HG03439 (cell line): ENCODE results near the gene TGFBR3.
A peak's percentile ranks its signal among the peaks of the same experiment; 100 is the strongest.
"Not testable (repeated sequence)": the region's sequence is repeated elsewhere in the genome, so short reads cannot be mapped to it uniquely, and the experiment has no call there.

Source experiments
- ATAC-seq: cut with Tn5 transposase; IDR thresholded peaks from one replicate; pipeline ENCODE4 v1.9.1; 2021; ENCODE audit warnings: mild to moderate bottlenecking, moderate library complexity; ENCODE audit not compliant: unreplicated experiment

Gene TGFBR3

GRCh38 chr1:91884459-91885212, 1.3 kb downstream of the TGFBR3 start:
- no peak for ATAC-seq

- no peak for ATAC-seq
Observed at GRCh38 chr1:91883470-91883869, 2.5 kb downstream of the TGFBR3 start.

GRCh38 chr1:91881280-91881679, 4.7 kb downstream of the TGFBR3 start:
- no peak for ATAC-seq

GRCh38 chr1:91879733-91880132, 6.2 kb downstream of the TGFBR3 start:
- no peak for ATAC-seq

- ATAC-seq: peak; percentile 47
Observed at GRCh38 chr1:91877574-91878208, 8.3 kb downstream of the TGFBR3 start.

- ATAC-seq: no peak
Observed at GRCh38 chr1:91876781-91877573, 9.0 kb downstream of the TGFBR3 start.

GRCh38 chr1:91876040-91876470, 9.9 kb downstream of the TGFBR3 start:
- ATAC-seq: peak; percentile 87

- ATAC-seq: no peak
Observed at GRCh38 chr1:91874167-91874566, 11.8 kb downstream of the TGFBR3 start.

GRCh38 chr1:91872559-91873081, 13.3 kb downstream of the TGFBR3 start:
- no peak for ATAC-seq

- no peak for ATAC-seq
Observed at GRCh38 chr1:91872000-91872399, 14.0 kb downstream of the TGFBR3 start.

- ATAC-seq: no peak
Observed at GRCh38 chr1:91870322-91870721, 15.6 kb downstream of the TGFBR3 start.

- ATAC-seq: no peak
Observed at GRCh38 chr1:91866425-91866824, 19.5 kb downstream of the TGFBR3 start.

- ATAC-seq: no peak
Observed at GRCh38 chr1:91864017-91864700, 21.8 kb downstream of the TGFBR3 start.

- no peak for ATAC-seq
Observed at GRCh38 chr1:91863498-91863897, 22.5 kb downstream of the TGFBR3 start.

GRCh38 chr1:91862120-91862519, 23.8 kb downstream of the TGFBR3 start:
- ATAC-seq: no peak

- ATAC-seq: no peak
Observed at GRCh38 chr1:91857557-91858239, 28.3 kb downstream of the TGFBR3 start.

GRCh38 chr1:91856996-91857395, 29.0 kb downstream of the TGFBR3 start:
- no peak for ATAC-seq

- no peak for ATAC-seq
Observed at GRCh38 chr1:91854852-91855534, 31.0 kb downstream of the TGFBR3 start.

- no peak for ATAC-seq
Observed at GRCh38 chr1:91853397-91853796, 32.6 kb downstream of the TGFBR3 start.

GRCh38 chr1:91852011-91852410, 33.9 kb downstream of the TGFBR3 start:
- ATAC-seq: not testable (repeated sequence)
